ENCODE measurements around the gene SLC24A4. TPM values are rescaled to one million over a fixed set of nuclear protein-coding genes. Genes with fewer than 3 reads are reported as not detected.

SLC24A4 gene
- total RNA-seq, 2 experiments from 2014 or later = not detected

- DNase-seq = no peak
- Mint-ChIP-seq H3K36me3 (ENCODE audit: low read depth) (no peaks in the 10 kb centered on the region), H3K27ac (no peak overlapping the region), H3K9me3 (peaks cover 3% of the 10 kb centered on the region), H3K27me3 (peaks cover 26% of the 10 kb centered on the region), H3K4me1 (no peaks in the 10 kb centered on the region), H3K4me3 (no peak overlapping the region)
- ChIA-PET POLR2A (no interaction called here), CTCF (interaction anchor here (0.6 kb wide), 1 partner anchor 286 kb away, joined by 3 read pairs; no protein-coding TSS in a partner anchor)
Observed at GRCh38 chr14:92481386-92481785, 158.4 kb downstream of the SLC24A4 start.

GRCh38 chr14:92481811-92482555 lies 159.0 kb downstream of the SLC24A4 start:
- H3K9me3 Mint-ChIP-seq = peaks cover 3% of the 10 kb centered on the region
- no peaks in the 10 kb centered on the region for H3K4me1 Mint-ChIP-seq
- ChIA-PET CTCF (no interaction called here), POLR2A (no interaction called here)
- H3K4me3 Mint-ChIP-seq = no peak overlapping the region
- no peak overlapping the region for H3K27ac Mint-ChIP-seq
- H3K27me3 Mint-ChIP-seq = peaks cover 26% of the 10 kb centered on the region
- H3K36me3 Mint-ChIP-seq (ENCODE audit: low read depth) = no peaks in the 10 kb centered on the region
- no peak for DNase-seq

- peaks cover 3% of the 10 kb centered on the region for H3K9me3 Mint-ChIP-seq
- no peaks in the 10 kb centered on the region for H3K4me1 Mint-ChIP-seq
- POLR2A ChIA-PET = no interaction called here
- no peaks in the 10 kb centered on the region for H3K36me3 Mint-ChIP-seq (ENCODE audit: low read depth)
- peaks cover 29% of the 10 kb centered on the region for H3K27me3 Mint-ChIP-seq
- H3K27ac Mint-ChIP-seq = no peak overlapping the region
- CTCF ChIA-PET = interaction anchor here (0.6 to 1.9 kb wide), 2 partner anchors 9 to 79 kb away, joined by 4 read pairs; no protein-coding TSS in a partner anchor
- H3K4me3 Mint-ChIP-seq = no peak overlapping the region
- no peak for DNase-seq
Observed at GRCh38 chr14:92482621-92483319, 159.8 kb downstream of the SLC24A4 start.

GRCh38 chr14:92484132-92484823 lies 161.3 kb downstream of the SLC24A4 start:
- H3K4me3 Mint-ChIP-seq = no peak overlapping the region
- H3K9me3 Mint-ChIP-seq = no peaks in the 10 kb centered on the region
- POLR2A ChIA-PET = no interaction called here
- no peak for DNase-seq
- H3K36me3 Mint-ChIP-seq (ENCODE audit: low read depth) = no peaks in the 10 kb centered on the region
- H3K27ac Mint-ChIP-seq = no peak overlapping the region
- no peaks in the 10 kb centered on the region for H3K4me1 Mint-ChIP-seq
- CTCF ChIA-PET = interaction anchor here (1.9 kb wide), 1 partner anchor 11 kb away, joined by 4 read pairs; no protein-coding TSS in a partner anchor
- peaks cover 24% of the 10 kb centered on the region for H3K27me3 Mint-ChIP-seq

- Mint-ChIP-seq H3K36me3 (ENCODE audit: low read depth) (no peaks in the 10 kb centered on the region), H3K27me3 (peaks cover 7% of the 10 kb centered on the region), H3K4me3 (no peak overlapping the region), H3K4me1 (no peaks in the 10 kb centered on the region), H3K9me3 (no peaks in the 10 kb centered on the region), H3K27ac (no peak overlapping the region)
- no peak for DNase-seq
- ChIA-PET CTCF (interaction anchor here (0.6 kb wide), 1 partner anchor 108 kb away, joined by 3 read pairs; no protein-coding TSS in a partner anchor), POLR2A (no interaction called here)
Observed at GRCh38 chr14:92486881-92487280, 163.9 kb downstream of the SLC24A4 start.

GRCh38 chr14:92487513-92488133 lies 164.7 kb downstream of the SLC24A4 start:
- DNase-seq = no peak
- Mint-ChIP-seq H3K36me3 (ENCODE audit: low read depth) (no peaks in the 10 kb centered on the region), H3K9me3 (no peaks in the 10 kb centered on the region), H3K4me3 (no peak overlapping the region), H3K27ac (no peak overlapping the region), H3K27me3 (peaks cover 3% of the 10 kb centered on the region), H3K4me1 (no peaks in the 10 kb centered on the region)
- ChIA-PET POLR2A (no interaction called here), CTCF (interaction anchor here (1.1 kb wide), 1 partner anchor 30 kb away, joined by 3 read pairs; no protein-coding TSS in a partner anchor)

GRCh38 chr14:92489394-92490238 lies 166.7 kb downstream of the SLC24A4 start:
- H3K36me3 Mint-ChIP-seq (ENCODE audit: low read depth) = no peaks in the 10 kb centered on the region
- H3K27ac Mint-ChIP-seq = no peak overlapping the region
- no peak overlapping the region for H3K4me3 Mint-ChIP-seq
- CTCF ChIA-PET = no interaction called here
- H3K4me1 Mint-ChIP-seq = no peaks in the 10 kb centered on the region
- H3K9me3 Mint-ChIP-seq = no peaks in the 10 kb centered on the region
- DNase-seq = no peak
- peaks cover 3% of the 10 kb centered on the region for H3K27me3 Mint-ChIP-seq
- POLR2A ChIA-PET = no interaction called here

GRCh38 chr14:92490239-92490959 lies 167.4 kb downstream of the SLC24A4 start:
- H3K27ac Mint-ChIP-seq = no peak overlapping the region
- H3K4me3 Mint-ChIP-seq = no peak overlapping the region
- no peaks in the 10 kb centered on the region for H3K9me3 Mint-ChIP-seq
- CTCF ChIA-PET = no interaction called here
- H3K27me3 Mint-ChIP-seq = peaks cover 3% of the 10 kb centered on the region
- POLR2A ChIA-PET = interaction anchor here (0.6 kb wide), 1 partner anchor 64 kb away, joined by 5 read pairs; no protein-coding TSS in a partner anchor
- DNase-seq = no peak
- no peaks in the 10 kb centered on the region for H3K4me1 Mint-ChIP-seq
- H3K36me3 Mint-ChIP-seq (ENCODE audit: low read depth) = no peaks in the 10 kb centered on the region

GRCh38 chr14:92491782-92492181 lies 168.8 kb downstream of the SLC24A4 start:
- CTCF ChIA-PET = no interaction called here
- DNase-seq = no peak

GRCh38 chr14:92492258-92492657 lies 169.3 kb downstream of the SLC24A4 start:
- no peaks in the 10 kb centered on the region for H3K9me3 Mint-ChIP-seq
- no peaks in the 10 kb centered on the region for H3K4me1 Mint-ChIP-seq
- DNase-seq = no peak
- peaks cover under 1% of the 10 kb centered on the region for H3K27me3 Mint-ChIP-seq
- H3K36me3 Mint-ChIP-seq (ENCODE audit: low read depth) = no peaks in the 10 kb centered on the region
- CTCF ChIA-PET = no interaction called here
- H3K4me3 Mint-ChIP-seq = no peak overlapping the region
- no peak overlapping the region for H3K27ac Mint-ChIP-seq
- POLR2A ChIA-PET = no interaction called here

More at GRCh38 chr14:92491782-92492181, 168.8 kb downstream of the SLC24A4 start:
- POLR2A ChIA-PET = no interaction called here
- H3K4me1 Mint-ChIP-seq = no peaks in the 10 kb centered on the region
- no peak overlapping the region for H3K27ac Mint-ChIP-seq
- no peaks in the 10 kb centered on the region for H3K9me3 Mint-ChIP-seq
- no peaks in the 10 kb centered on the region for H3K36me3 Mint-ChIP-seq (ENCODE audit: low read depth)
- peaks cover 3% of the 10 kb centered on the region for H3K27me3 Mint-ChIP-seq
- H3K4me3 Mint-ChIP-seq = no peak overlapping the region

- CTCF ChIA-PET = no interaction called here
- no peak overlapping the region for H3K27ac Mint-ChIP-seq
- POLR2A ChIA-PET = no interaction called here
- no peaks in the 10 kb centered on the region for H3K9me3 Mint-ChIP-seq
- H3K4me3 Mint-ChIP-seq = no peak overlapping the region
- H3K36me3 Mint-ChIP-seq (ENCODE audit: low read depth) = no peaks in the 10 kb centered on the region
- DNase-seq = no peak
- no peaks in the 10 kb centered on the region for H3K27me3 Mint-ChIP-seq
- H3K4me1 Mint-ChIP-seq = no peaks in the 10 kb centered on the region
Observed at GRCh38 chr14:92493024-92493423, 170.1 kb downstream of the SLC24A4 start.

- POLR2A ChIA-PET = no interaction called here
- Mint-ChIP-seq H3K27ac (no peak overlapping the region), H3K4me1 (no peaks in the 10 kb centered on the region), H3K36me3 (ENCODE audit: low read depth) (no peaks in the 10 kb centered on the region), H3K27me3 (no peaks in the 10 kb centered on the region), H3K9me3 (no peaks in the 10 kb centered on the region), H3K4me3 (no peak overlapping the region)
- no peak for DNase-seq
- CTCF ChIA-PET = no interaction called here
Observed at GRCh38 chr14:92493492-92493891, 170.5 kb downstream of the SLC24A4 start.

Measured in activated CD4-positive, alpha-beta T cell treated with anti-CD3 and anti-CD28 coated beads, Interleukin-2, amount 10 ng/mL, durations not matched to agents 7 days and 5 days (primary cell).